RWPE2 (cell line): ENCODE data around the gene CCDC188.

Experiments used
- ATAC-seq: fragments of 200-7000 bp; cut with Tn5 transposase; 3 replicates; pipeline ENCODE4 v1.9.1; 2021; ENCODE audit warnings: low read depth
- DNase-seq: peaks from one replicate; pipeline ENCODE4 v3.0.0-alpha.2; 2020; ENCODE audit warnings: low spot score
- H3K27ac ChIP-seq: fragments of 450-650 bp; 2 replicates; pipeline ENCODE4 v1.5.1; 2017; ENCODE audit warnings: mild to moderate bottlenecking; ENCODE audit not compliant: poor library complexity, severe bottlenecking
- H3K27me3 ChIP-seq: fragments of 250-450 bp; sonication (Bioruptor Pico); 2 replicates; pipeline ENCODE4 v1.5.1; 2021; ENCODE audit warnings: mild to moderate bottlenecking, moderate library complexity; ENCODE audit not compliant: insufficient read depth, poor library complexity, severe bottlenecking
- H3K36me3 ChIP-seq: fragments of 250-450 bp; sonication (Bioruptor Pico); 2 replicates; pipeline ENCODE4 v1.5.1; 2020; ENCODE audit warnings: low read depth, mild to moderate bottlenecking, moderate library complexity
- H3K4me1 ChIP-seq: fragments of 250-450 bp; sonication (Bioruptor Pico); 2 replicates; pipeline ENCODE4 v1.5.1; 2021; ENCODE audit warnings: mild to moderate bottlenecking, moderate library complexity; ENCODE audit not compliant: insufficient read depth, poor library complexity, severe bottlenecking
- H3K4me3 ChIP-seq: fragments of 250-450 bp; sonication (Bioruptor Pico); 2 replicates; pipeline ENCODE4 v1.5.1; 2021; ENCODE audit warnings: mild to moderate bottlenecking, moderate library complexity; ENCODE audit not compliant: severe bottlenecking
- H3K9me3 ChIP-seq: fragments of 250-450 bp; sonication (Bioruptor Pico); 2 replicates; pipeline ENCODE4 v1.5.1; 2021; ENCODE audit warnings: mild to moderate bottlenecking, moderate library complexity; ENCODE audit not compliant: severe bottlenecking
- CTCF ChIP-seq: fragments of 450-650 bp; IDR thresholded peaks from one replicate; pipeline ENCODE4 v1.5.1; 2017; ENCODE audit warnings: mild to moderate bottlenecking, moderate library complexity; ENCODE audit not compliant: poor library complexity, severe bottlenecking

The CCDC188 gene

GRCh38 chr22:20181194-20181883 lies 30.5 kb upstream of the CCDC188 start:
- Histone ChIP-seq H3K27me3 (no peaks in the 10 kb centered on the region), H3K27ac (no peak overlapping the region), H3K9me3 (no peaks in the 10 kb centered on the region), H3K4me3 (no peak overlapping the region), H3K36me3 (no peaks in the 10 kb centered on the region), H3K4me1 (no peaks in the 10 kb centered on the region)
- no peak for DNase-seq
- ATAC-seq = no peak
- no peak for TF ChIP-seq CTCF

GRCh38 chr22:20180640-20181039 lies 29.8 kb upstream of the CCDC188 start:
- TF ChIP-seq CTCF = no peak
- H3K27me3 ChIP-seq = no peaks in the 10 kb centered on the region
- ATAC-seq (no peak), DNase-seq (no peak)
- H3K9me3 ChIP-seq = no peaks in the 10 kb centered on the region
- H3K4me1 ChIP-seq = no peaks in the 10 kb centered on the region
- H3K36me3 ChIP-seq = no peaks in the 10 kb centered on the region
- no peak overlapping the region for H3K27ac ChIP-seq
- H3K4me3 ChIP-seq = no peak overlapping the region

- H3K36me3 ChIP-seq = no peaks in the 10 kb centered on the region
- H3K27ac ChIP-seq = no peak overlapping the region
- H3K4me3 ChIP-seq = no peak overlapping the region
- H3K4me1 ChIP-seq = no peaks in the 10 kb centered on the region
- TF ChIP-seq CTCF = no peak
- no peak for ATAC-seq
- DNase-seq = no peak
- H3K27me3 ChIP-seq = no peaks in the 10 kb centered on the region
- no peaks in the 10 kb centered on the region for H3K9me3 ChIP-seq
Observed at GRCh38 chr22:20180245-20180630, 29.4 kb upstream of the CCDC188 start.

- DNase-seq = no peak
- H3K9me3 ChIP-seq = no peaks in the 10 kb centered on the region
Observed at GRCh38 chr22:20179455-20180244, 28.8 kb upstream of the CCDC188 start.

More at GRCh38 chr22:20179455-20180244, 28.8 kb upstream of the CCDC188 start:
- no peak for ATAC-seq
- Histone ChIP-seq H3K4me1 (no peaks in the 10 kb centered on the region), H3K27me3 (no peaks in the 10 kb centered on the region), H3K27ac (no peak overlapping the region), H3K4me3 (no peak overlapping the region), H3K36me3 (no peaks in the 10 kb centered on the region)
- no peak for TF ChIP-seq CTCF
